Neuron (in vitro differentiated cells): ENCODE data around the gene ZIC2.

Experiments
- H2AFZ ChIP-seq: one replicate; pipeline ENCODE4 v1.6.1; 2013; ENCODE audit warnings: low read depth, mild to moderate bottlenecking, inconsistent platforms, low read length, moderate library complexity
- H3K27me3 ChIP-seq: one replicate; pipeline ENCODE4 v1.6.1; 2013; ENCODE audit warnings: low read length; ENCODE audit not compliant: insufficient read depth
- H3K36me3 ChIP-seq: one replicate; pipeline ENCODE4 v1.6.1; 2013; ENCODE audit warnings: low read length; ENCODE audit not compliant: insufficient read depth
- H3K4me1 ChIP-seq: one replicate; pipeline ENCODE4 v1.6.1; 2013; ENCODE audit warnings: low read length; ENCODE audit not compliant: insufficient read depth
- H3K4me3 ChIP-seq: 2 replicates; pipeline ENCODE4 v1.5.1; 2013; ENCODE audit warnings: mild to moderate bottlenecking, low read length, moderate library complexity
- H3K9me3 ChIP-seq: one replicate; pipeline ENCODE4 v1.6.1; 2013; ENCODE audit warnings: low read length

Gene ZIC2

DNA sequence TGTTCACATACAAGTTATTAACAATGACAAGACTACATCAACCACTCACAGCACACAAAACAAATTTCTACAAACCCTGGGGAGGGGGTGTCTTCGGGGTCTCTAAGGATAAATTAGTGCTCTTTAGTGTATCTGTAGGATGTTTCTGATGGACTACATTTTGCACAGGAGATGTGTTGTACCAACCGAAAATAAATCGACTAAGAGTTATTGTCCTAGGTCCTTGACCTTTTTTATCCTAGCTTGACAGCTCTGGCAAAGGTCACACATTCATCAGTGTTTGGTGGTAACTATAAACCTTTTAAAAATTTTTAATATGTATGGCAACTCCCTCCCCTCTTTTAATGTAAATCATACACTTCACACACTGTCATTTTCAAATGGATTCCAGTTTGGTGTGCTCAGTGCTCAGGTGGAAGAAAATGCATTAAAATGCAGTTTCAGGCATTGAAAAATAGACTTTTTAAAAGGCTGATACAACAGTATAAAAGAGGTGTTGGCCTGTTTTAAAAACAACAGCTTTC is 17.7 kb upstream of the ZIC2 start:
- H3K36me3 ChIP-seq: peaks cover 24% of the 10 kb centered on the region
- H2AFZ ChIP-seq: no peak overlapping the region
- H3K4me1 ChIP-seq: peaks cover 78% of the 10 kb centered on the region
- no peak overlapping the region for H3K4me3 ChIP-seq
- H3K9me3 ChIP-seq: no peaks in the 10 kb centered on the region
- no peaks in the 10 kb centered on the region for H3K27me3 ChIP-seq

DNA sequence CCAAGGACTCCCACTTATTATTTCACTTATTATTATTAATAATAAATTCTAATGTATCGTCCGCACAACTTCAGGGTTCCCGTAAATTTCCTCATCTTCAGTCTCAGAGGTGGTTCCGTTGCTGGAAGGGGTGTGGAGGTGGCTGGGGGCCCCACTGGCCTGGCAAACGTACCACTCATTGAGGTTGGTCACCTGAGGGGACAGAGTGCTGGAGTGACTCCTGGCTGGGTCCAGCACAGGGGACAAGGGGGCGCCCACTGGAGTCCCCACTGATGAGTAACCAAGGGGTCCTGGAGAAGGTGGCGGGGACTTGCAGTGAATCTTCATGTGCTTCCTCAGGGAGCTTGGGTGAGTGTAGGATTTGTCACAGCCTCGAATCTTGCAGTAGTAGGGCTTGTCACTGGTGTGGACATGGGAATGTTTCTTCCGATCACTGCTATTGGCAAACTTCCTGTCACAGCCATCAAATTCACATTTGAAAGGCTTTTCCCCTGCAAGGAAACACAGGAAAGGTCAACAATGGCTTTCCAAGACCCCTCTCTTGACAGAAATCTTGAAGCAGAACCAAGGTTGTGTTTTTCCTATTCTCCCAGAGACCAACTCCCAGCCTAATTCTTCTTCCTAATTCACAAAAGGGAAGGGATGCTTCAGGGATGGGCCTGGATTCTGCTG is 16.1 kb upstream of the ZIC2 start:
- H3K27me3 ChIP-seq: no peaks in the 10 kb centered on the region
- H3K4me3 ChIP-seq: peak overlapping the region; percentile 62
- H3K4me1 ChIP-seq: peaks cover 72% of the 10 kb centered on the region
- H3K9me3 ChIP-seq: no peaks in the 10 kb centered on the region
- no peak overlapping the region for H2AFZ ChIP-seq
- H3K36me3 ChIP-seq: peaks cover 28% of the 10 kb centered on the region

DNA sequence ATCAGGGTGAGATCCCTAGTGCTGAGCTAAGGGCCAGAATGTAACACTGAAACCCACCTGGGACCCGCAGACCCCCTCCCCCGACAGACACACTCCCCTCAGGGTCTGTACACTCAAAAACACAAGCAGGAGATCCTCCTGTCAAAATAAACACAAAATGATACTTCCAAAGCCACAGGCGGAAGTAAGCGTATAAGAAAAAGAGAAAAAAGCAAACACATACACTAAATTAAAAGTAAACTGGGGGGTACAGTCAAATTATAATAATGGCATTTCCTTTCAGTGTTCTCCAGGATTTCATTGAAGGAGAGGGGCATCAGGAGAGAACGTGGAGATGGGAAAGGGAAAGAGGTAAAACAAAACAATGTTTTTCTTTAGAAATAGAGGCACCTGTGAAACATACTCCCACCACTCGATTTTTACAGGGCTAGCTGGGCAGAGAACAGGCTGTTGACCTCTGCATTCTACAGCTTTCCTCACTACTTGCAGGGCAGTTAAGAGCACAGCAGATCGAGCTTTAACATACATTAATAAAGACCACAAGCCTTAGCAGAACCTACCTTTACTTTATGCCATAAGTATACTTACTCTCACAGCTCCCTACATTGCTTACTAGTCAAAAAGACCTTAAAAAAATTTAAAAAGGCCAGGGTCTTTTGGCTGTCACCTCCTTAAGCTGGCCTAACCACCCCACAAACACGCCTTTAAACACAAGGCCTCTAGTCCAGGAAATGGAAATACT is 15.3 kb upstream of the ZIC2 start:
- H3K9me3 ChIP-seq: no peaks in the 10 kb centered on the region
- H2AFZ ChIP-seq: no peak overlapping the region
- peaks cover 28% of the 10 kb centered on the region for H3K36me3 ChIP-seq
- H3K4me1 ChIP-seq: peaks cover 65% of the 10 kb centered on the region
- no peaks in the 10 kb centered on the region for H3K27me3 ChIP-seq
- H3K4me3 ChIP-seq: peak overlapping the region; percentile 62

DNA sequence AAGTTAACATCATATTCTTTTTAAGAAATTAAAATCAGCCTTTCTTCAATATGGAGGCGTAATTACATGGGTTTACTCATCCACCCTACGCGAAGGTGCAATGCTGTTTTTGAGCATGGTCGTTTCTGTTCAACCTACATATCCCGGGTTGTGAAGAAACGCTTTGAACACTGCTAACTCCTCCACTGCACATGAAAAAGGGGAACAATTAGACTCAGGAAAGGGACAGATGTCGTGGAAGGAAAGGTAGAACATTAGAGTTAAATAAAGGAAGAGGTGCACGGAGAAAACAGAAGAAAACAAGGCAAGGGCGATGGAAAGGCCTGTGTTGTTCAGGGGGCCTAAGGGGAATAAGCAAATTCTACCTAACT is 14.1 kb upstream of the ZIC2 start:
- Histone ChIP-seq H3K36me3 (peaks cover 28% of the 10 kb centered on the region), H3K4me3 (peak overlapping the region; percentile 62), H3K9me3 (no peaks in the 10 kb centered on the region), H3K27me3 (no peaks in the 10 kb centered on the region), H2AFZ (no peak overlapping the region), H3K4me1 (peaks cover 59% of the 10 kb centered on the region)

DNA sequence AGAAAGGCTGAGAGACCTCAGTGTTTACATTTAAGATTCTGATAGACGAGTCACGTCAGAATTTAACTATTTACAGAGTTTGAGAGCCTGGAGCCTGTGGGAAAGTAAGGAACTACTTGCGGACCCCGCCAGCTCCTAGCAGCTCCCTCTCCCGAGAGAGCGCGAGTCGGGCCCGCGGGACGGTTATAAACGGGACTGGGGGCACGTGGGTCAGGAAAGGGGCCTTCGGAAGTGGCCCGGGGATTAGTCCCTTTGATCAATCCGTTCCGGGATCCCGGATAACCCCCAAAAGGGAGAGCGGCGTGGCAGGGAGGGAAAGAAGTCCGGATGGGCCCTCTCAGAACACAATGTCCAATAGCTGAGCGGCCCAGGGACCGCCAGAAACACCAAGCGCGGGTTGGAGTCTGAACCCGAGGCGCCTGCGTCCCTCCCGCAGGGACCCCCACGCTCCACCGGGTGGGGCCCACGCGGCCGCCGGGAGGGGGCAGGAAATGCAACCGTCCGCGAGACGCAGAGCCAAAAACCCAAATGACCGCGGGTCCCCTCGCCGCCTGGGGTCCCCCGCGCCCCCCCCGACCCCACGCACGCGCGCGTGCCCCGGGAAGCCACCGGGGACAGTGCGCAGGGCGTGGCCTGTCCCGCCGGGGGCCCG is 13.6 kb upstream of the ZIC2 start:
- H3K9me3 ChIP-seq: no peaks in the 10 kb centered on the region
- H2AFZ ChIP-seq: no peak overlapping the region
- peaks cover 58% of the 10 kb centered on the region for H3K4me1 ChIP-seq
- H3K36me3 ChIP-seq: peaks cover 28% of the 10 kb centered on the region
- no peaks in the 10 kb centered on the region for H3K27me3 ChIP-seq
- peak overlapping the region; percentile 62 for H3K4me3 ChIP-seq

DNA sequence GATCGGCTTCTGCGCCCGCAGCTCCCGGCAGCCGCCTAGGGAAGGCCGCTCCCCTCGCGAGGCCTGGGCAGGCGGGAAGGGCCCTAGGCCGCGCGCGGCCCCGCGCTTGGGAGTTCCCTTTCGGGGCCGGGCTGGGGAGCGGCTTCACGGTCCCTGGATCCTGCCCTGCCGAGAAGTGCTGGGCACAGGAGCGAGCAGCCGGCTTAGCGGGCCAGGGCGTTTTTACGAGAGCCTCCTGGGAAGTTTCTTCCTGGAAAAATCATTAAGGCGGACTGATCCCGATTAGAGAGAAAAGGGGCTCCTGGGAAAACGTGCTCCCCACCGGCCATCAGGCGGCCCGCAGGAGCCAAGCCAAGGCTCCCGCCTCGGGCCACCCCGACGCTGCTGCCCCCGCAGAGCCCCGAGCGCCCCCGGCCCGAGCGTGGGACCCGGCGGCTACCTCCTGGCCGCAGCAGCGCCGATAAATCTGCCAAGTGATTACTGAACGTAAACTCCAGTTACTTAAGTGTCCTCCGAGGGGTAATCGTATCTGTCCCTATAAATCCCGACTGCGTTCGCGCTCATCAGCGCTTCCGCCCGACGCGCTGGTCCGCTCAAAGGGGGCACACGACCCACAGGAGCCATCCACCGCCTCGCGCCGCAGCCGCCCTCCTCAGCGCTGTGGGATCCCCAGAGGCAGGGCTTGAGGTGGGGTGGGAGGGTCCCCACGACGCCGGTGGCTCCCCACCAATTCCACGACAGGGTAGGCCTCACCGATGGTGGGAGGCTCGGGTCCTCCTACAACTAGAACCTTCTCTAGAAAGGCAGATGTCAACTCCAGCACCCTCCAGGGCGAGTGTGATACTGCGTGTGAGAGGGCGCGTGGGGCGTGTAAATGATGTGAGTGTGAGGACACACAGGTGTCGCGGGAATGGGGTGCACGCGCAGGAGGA is 12.8 kb upstream of the ZIC2 start:
- peaks cover 27% of the 10 kb centered on the region for H3K36me3 ChIP-seq
- H3K4me1 ChIP-seq: peaks cover 58% of the 10 kb centered on the region
- H2AFZ ChIP-seq: no peak overlapping the region
- H3K4me3 ChIP-seq: peak overlapping the region; percentile 62
- H3K9me3 ChIP-seq: no peaks in the 10 kb centered on the region
- H3K27me3 ChIP-seq: no peaks in the 10 kb centered on the region

DNA sequence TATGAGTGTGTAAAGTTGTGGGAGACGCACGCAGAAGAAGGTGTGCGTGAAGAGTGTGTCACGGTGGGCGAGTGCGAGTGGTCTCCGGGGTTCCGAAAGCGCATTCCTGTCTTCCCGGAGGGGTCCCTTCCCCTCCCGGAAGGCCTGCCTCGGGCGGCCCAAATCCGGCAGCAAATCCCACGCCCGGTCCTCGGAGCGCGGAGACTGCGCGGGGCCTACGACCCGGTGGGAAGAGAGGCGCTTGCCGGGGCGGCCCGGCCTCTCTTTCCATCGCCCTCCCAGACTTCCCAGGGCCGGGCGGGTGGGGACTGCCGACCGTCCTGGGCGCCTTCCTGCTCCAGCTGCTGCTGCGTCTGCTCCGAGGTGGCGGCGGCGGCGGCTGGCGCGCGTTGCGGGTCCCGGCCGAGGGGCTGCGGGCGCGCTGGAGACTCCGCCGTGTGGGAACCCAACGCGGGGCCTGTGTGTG is 12.1 kb upstream of the ZIC2 start:
- peaks cover 23% of the 10 kb centered on the region for H3K36me3 ChIP-seq
- no peaks in the 10 kb centered on the region for H3K9me3 ChIP-seq
- peaks cover 52% of the 10 kb centered on the region for H3K4me1 ChIP-seq
- no peak overlapping the region for H2AFZ ChIP-seq
- no peaks in the 10 kb centered on the region for H3K27me3 ChIP-seq
- H3K4me3 ChIP-seq: peak overlapping the region; percentile 62

DNA sequence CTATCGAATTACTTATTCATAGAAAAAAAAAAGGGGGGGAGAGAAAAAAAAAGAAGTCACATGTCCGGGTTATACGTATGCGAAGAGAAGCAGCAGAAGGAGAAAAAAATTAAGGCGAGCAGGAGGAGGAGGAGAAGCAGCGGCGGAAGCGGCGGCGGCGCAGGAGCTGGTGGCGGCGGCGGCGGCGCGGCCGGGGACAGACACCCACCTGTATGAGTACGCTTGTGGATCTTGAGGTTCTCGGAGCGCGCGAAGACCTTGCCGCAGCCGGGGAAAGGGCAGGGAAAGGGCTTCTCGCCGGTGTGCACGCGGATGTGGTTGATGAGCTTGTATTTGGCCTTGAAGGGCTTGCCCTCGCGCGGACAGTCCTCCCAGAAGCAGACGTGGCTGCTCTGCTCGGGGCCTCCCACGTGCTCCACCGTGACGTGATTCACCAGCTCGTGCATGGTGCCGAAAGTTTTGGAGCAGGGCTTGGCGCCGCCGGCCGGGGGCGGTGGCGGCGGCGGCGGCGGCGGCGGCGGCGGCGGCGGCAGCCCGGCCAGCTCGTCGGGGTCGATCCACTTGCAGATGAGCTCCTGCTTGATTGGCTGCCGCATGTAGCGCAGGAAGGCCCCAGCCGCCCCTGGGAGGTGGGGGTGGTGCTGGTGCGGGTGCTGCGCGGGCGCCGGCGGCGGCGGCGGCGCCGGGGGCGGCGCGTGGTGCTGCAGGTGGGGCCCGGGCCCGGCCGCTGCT is 11.5 kb upstream of the ZIC2 start:
- Histone ChIP-seq H3K9me3 (no peaks in the 10 kb centered on the region), H2AFZ (no peak overlapping the region), H3K27me3 (no peaks in the 10 kb centered on the region), H3K4me1 (peaks cover 48% of the 10 kb centered on the region), H3K4me3 (peak overlapping the region; percentile 62), H3K36me3 (peaks cover 19% of the 10 kb centered on the region)

DNA sequence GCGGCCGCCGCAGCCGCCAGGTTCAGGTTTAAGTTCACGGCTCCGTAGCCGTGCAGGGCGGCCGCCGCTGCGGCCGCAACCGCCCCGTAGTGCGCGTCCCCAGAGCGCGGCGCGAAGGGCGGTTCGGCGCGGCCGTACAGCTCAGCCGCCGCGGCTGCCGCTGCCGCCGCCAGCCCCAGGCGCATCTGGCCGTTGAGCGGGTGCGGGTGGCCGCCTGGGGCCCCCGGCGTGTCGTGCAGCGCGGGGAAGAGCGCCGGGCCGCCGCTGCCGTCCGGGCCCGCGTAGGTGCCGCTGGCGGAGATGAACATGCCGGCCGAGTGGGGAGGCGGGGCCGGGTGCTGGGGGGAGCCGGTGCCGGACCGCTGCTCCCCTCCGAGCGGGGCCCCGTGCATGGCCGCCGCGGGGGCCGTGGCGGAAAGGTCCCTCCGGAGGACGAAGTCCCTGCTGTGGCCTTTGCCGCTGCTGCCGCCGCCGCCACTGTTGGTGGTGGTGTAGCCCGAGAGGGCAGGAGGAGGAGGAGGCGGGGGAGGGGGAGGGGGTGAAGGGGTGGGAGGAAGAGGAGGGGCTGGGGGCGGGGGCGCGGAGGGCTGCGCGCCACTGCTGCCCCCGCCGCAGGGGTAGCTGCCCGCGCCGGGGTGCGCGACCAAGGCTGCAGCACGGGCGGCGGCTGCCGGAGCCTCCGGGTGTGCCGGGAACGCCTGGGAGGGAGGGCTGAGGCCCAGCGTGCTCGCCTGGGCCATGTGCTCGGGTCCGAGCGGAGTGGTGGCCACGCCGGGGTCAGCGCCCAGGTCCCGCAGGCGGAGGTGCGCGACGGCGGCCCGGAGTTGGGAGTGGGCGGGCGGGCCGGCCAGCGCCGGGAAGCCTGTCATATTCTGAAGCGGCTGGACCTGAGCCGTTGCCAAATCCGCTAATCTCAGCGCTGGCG is 10.7 kb upstream of the ZIC2 start:
- peaks cover 40% of the 10 kb centered on the region for H3K4me1 ChIP-seq
- H3K27me3 ChIP-seq: no peaks in the 10 kb centered on the region
- no peak overlapping the region for H2AFZ ChIP-seq
- H3K9me3 ChIP-seq: no peaks in the 10 kb centered on the region
- peak overlapping the region; percentile 62 for H3K4me3 ChIP-seq
- peaks cover 11% of the 10 kb centered on the region for H3K36me3 ChIP-seq

DNA sequence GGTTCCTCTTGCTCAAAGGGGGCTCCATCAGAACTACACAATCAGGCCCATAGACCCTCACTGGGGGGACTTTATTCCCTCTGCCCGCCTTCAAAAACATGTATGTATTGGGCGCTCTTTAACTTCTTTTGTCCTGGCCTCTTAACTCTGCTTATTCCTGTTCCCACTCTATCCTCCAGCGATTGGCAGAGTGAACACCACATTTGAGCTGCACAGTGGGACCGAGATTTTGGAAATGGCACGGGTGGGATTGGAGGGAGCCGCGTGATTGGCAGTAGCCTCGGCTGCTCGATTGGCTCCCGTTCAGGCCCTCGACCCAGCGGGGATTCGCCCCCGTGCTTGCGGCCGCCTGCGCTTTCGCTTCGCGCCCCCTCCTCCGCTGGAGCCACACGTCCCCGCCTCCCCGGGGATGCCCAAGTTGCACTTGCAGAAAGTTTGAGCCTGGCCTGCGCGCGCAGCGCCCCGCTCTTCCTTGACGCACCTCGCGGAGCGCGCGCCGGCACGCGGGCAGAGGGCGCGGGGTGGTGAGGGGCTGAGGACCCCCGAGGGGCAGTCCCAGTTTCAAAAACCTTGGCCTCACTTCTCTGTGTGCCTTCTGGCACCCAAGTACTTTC is 9.9 kb upstream of the ZIC2 start, which contains the start of gene ZIC5:
Gene ZIC5 (minus strand): TSS at position 192 of the 614 bp plus-strand sequence. CDS start 164 bp downstream, at position 28.
- H3K27me3 ChIP-seq: no peaks in the 10 kb centered on the region
- H2AFZ ChIP-seq: peak within 1 kb of the TSS; percentile 12

DNA sequence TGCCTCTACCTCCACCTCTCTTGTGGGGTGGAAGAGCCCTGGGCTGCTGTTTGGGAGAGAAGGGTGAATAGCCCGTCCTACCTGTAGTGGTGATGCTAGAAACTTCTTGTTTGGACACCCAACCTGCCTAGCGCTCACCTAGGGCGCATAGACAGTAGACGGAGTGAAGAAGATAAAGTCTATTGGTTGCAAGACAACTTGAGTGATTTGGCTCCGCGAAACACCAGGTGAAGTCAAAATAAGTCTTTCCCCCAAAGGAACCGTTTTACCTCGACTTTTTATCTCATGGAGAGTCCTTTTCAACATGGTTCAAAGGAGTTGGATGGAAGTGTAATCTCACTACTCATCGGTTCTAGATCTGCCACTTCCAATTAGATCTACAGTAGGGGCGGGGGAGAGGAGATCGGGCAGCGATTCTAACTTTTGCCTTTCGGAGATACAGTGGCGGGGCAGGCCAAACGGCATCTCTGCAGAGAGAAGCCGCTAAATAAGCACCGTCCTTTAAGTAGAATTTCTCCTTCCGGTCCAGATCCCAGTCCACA is 9.3 kb upstream of the ZIC2 start:
- Histone ChIP-seq H3K4me1 (peaks cover 43% of the 10 kb centered on the region), H3K9me3 (no peaks in the 10 kb centered on the region), H2AFZ (peak overlapping the region; percentile 12), H3K27me3 (no peaks in the 10 kb centered on the region), H3K4me3 (peak overlapping the region; percentile 62), H3K36me3 (peaks cover 11% of the 10 kb centered on the region)

More for the DNA sequence above, 9.9 kb upstream of the ZIC2 start, which contains the start of gene ZIC5:
- no peaks in the 10 kb centered on the region for H3K9me3 ChIP-seq
- H3K4me3 ChIP-seq: peak within 1 kb of the TSS; percentile 62
- peaks cover 11% of the 10 kb centered on the region for H3K36me3 ChIP-seq
- peaks cover 38% of the 10 kb centered on the region for H3K4me1 ChIP-seq
